Right ventricle myocardium inferior (tissue), 1 donor: ENCODE results near the gene CAMK1G. TPM values are rescaled to one million over a fixed set of nuclear protein-coding genes. Genes with fewer than 3 reads are reported as not detected.

Experiments used
- ATAC-seq: fragments of 200-7000 bp; cut with Tn5 transposase; one replicate; pipeline ENCODE4 v1.9.1; 2020; ENCODE audit warnings: mild to moderate bottlenecking, moderate library complexity
- DNase-seq: peaks from one replicate; pipeline ENCODE4 v3.0.0; 2021; ENCODE audit errors: missing footprints
- intact Hi-C: fragments of 100-400 bp; cut with DNase I; formaldehyde crosslinking; loops from one replicate; pipeline ENCODE4 v1.11.0; 2022
- long read RNA-seq: library from polyadenylated mRNA; unstranded; transcript quantifications from one replicate; pipeline ENCODE4 v2.0.0, GENCODE V29; 2021
- total RNA-seq: library from RNA; stranded (reverse); fragmentation: NEBNext Ultra II Directional; extraction: Animal tissue kit (Norgen Biotek cat#: 25700); gene quantifications from one replicate; pipeline ENCODE4 v1.2.1, GENCODE V29; 2021
- donor health status: DM: no; HTN: yes; CAD: no; lungs with severe emphysema.

CAMK1G gene
- not detected for total RNA-seq
- long read RNA-seq = 0 reads

DNA sequence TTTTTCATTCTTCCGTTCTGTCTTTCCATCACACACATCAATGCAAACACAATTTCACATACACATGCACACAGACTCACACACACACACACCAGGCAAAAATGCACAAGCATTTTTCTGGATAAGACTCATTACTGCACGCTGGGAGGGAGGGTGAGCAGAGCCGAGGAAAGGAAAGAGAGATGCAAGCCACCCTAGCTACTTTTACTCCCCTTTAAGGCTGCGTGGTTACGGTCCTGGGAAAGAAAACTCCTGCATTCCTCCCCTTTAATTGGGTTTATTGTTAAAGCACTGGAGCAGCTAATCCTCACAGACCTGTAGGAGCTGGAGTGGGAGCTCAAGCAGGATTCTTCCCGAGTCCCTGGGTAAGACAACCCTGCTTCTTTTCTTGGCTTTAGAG is at the start of gene CAMK1G:
TSS of gene CAMK1G (plus strand) at position 307 of the 400 bp plus-strand sequence. CDS start 11,270 bp downstream, outside the sequence.
- ATAC-seq = no peak
- intact Hi-C loops = no loop called here
- no peak for DNase-seq

GRCh38 chr1:209534496-209535250 is 48.8 kb upstream of the CAMK1G start:
- intact Hi-C loops = no loop called here
- DNase-seq (no peak), ATAC-seq (no peak)

GRCh38 chr1:209536843-209537242 is 46.7 kb upstream of the CAMK1G start:
- no peak for DNase-seq
- no peak for ATAC-seq
- intact Hi-C loops = no loop called here

GRCh38 chr1:209537336-209538114 is 46.0 kb upstream of the CAMK1G start:
- intact Hi-C loops = no loop called here
- DNase-seq (no peak), ATAC-seq (no peak)

DNA sequence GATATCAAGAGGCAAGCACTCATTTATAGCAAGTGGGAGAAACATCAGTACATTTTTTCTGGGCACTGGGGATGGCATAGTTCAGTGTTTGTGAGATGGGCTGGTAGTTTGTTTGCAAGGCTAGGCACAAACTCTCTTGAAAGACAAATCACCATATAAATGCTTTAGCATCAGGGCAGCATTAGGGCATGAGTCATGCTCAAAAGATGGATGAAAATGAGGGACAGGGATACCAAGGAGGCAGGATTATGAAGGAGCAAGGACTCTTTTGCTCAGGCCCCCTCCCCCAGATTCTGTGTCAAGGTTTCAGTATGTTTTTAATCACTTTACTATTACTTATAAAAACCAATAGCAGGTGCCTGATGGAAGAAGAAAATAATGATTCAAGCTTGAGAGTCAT is 43.9 kb upstream of the CAMK1G start:
- ATAC-seq (no peak), DNase-seq (no peak)
- intact Hi-C loops = no loop called here

- DNase-seq (no peak), ATAC-seq (no peak)
- intact Hi-C loops = no loop called here
These were observed 40.9 kb upstream of the CAMK1G start for GRCh38 chr1:209542585-209542984.

DNA sequence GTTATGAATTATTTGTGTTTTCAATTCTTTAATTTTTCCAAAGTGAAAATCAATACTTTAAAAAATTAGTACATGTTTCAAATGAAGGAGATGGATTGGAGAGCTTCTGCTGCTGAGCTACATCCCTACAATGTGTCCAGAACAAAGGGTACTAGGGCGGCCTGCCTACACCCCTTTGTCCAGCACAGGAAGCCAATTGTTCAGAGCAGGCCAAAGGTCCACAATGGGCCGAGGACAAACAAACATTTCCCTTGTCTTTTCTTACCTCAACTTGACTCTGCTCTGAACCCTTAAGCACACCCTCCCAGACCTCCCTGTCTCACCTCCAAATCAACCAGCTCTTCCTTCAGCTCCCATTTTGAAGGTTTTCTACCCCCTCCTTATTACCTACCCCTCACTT is 39.4 kb upstream of the CAMK1G start:
- DNase-seq (no peak), ATAC-seq (no peak)
- intact Hi-C loops = no loop called here

DNA sequence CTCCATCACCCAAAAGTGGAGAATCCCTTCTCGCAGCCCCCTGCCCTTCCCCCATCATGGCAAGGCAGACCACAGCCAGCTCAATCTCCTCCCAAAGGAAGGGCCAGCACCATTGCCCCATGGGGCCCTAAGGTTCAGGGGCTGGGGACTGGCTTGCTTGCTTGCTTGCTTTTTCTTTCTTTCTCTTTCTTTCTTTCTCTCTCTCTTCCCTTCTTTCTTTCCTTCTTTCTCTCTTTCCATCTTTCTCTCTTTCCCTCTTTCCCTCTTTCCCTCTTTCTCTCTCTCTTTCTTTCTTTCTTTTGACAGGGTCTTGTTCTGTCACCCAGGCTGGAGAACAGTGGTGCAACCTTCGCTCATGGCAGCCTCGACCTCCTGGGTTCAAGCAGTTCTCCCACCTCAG is 38.1 kb upstream of the CAMK1G start:
- intact Hi-C loops = no loop called here
- no peak for ATAC-seq
- DNase-seq = no peak

DNA sequence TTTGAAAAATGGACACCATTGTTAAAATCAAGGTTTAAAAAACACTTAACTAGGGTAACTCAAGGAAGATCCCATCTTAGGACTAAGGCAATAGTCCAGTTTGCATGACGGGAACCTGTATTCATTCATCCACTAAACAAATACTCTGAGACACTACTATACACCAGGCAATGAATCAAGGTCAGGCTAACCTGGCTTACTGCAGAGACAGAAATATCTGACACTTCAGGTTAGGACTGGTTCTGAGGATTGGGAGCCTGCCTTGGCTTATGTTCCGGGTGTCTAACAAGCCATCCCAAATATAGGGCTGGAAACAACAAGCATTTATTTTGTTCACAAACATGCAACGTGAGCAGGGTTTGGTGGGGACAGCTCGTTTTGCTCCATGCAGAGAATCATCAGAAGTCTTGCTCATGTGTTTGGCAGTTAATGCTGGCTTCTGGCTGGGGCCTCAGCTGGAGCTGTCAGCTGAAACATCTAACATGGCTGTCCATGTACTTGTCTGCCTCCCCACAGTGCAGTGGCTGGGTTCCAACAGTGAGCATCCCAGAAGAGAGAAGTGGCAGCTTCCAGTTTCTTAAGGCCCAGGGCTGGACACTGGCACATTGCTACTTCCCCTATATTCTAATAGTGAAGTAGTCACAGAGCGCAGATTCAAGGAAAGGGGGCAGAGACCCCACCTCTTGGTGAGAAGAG is 37.0 kb upstream of the CAMK1G start:
- ATAC-seq (no peak), DNase-seq (no peak)
- intact Hi-C loops = no loop called here

- ATAC-seq (no peak), DNase-seq (no peak)
- intact Hi-C loops = no loop called here
These were observed 35.9 kb upstream of the CAMK1G start for GRCh38 chr1:209547626-209548025.

DNA sequence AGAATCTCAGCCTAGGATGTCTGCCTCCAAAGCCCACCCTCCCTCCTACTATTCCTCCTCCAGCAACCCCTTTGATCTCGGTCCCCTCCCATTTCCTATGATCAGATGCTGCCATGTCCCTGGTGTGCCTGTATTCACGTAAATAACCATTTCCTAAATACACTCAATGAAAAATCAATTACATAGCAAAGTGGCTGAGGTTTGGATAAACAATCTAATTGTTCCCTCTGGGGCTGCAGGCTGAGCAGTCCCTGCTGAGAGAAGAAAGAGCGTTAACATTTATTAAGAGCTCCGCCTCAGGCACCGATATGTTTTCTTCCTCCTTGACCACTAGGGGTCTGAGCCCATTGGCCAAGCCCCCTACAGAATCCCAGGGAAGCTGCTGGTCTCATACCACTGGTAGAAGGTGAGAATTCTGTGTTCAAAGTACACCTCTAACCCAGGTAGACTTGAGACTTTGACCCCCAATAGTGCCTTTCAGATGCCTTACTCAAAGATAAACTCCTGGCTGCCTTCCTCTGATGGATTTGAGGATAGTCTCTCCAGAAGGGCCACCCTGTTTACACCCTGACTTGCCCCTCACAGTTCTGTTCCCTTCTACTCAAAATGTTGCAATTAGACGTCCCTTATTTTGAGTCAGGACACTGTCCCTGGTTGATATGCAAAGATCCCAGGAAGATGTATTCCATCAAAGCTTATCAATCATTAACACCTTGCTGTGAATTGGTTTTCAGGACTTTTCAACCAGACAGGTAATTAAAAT is 33.9 kb upstream of the CAMK1G start:
- ATAC-seq (no peak), DNase-seq (no peak)
- intact Hi-C loops = no loop called here

- DNase-seq = no peak
- no peak for ATAC-seq
- intact Hi-C loops = no loop called here
These were observed 33.0 kb upstream of the CAMK1G start for GRCh38 chr1:209550519-209550918.

DNA sequence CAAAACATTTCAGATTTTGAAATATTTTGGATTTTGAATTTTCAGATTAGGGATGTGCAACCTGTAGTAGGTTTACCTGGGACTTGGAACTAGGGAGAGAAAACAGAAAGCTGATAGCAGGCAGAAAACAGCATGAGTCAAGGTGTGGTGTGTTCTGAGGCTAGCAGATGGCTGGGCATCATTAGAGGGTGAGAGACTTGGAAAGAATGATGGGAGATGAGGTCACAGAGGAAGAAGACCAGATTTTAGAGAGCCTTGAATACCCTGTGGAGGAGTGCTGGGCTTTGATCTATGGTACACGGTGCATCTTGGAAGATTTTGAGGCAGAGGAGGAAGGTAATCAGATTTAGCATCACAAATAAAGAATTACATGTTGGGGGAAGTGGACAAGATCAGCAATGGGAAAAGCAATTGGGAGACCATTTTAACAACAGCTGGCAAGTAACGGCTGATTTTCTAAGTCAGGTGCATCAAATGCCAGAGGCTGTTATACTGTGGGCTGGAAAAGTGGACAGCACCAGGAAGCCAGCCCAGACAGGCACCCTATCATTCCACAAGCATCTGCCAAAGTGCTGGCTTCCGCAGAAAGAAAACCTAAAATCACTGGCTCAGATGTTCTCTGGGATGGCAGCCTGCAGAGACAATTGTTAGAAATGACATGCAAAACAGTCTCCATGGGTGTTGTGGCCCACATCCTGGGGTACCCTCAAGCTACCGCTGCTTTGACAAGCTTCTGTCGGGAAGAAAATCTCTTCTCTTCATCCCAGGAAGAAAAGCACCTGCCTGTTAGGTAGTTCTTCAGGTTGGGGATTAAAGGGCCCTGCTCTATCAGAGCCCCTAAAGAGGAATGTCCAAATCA is 30.9 kb upstream of the CAMK1G start:
- DNase-seq (no peak), ATAC-seq (no peak)
- intact Hi-C loops = no loop called here

- no peak for ATAC-seq
- DNase-seq = no peak
- intact Hi-C loops = no loop called here
These were observed 28.5 kb upstream of the CAMK1G start for GRCh38 chr1:209554761-209555611.

DNA sequence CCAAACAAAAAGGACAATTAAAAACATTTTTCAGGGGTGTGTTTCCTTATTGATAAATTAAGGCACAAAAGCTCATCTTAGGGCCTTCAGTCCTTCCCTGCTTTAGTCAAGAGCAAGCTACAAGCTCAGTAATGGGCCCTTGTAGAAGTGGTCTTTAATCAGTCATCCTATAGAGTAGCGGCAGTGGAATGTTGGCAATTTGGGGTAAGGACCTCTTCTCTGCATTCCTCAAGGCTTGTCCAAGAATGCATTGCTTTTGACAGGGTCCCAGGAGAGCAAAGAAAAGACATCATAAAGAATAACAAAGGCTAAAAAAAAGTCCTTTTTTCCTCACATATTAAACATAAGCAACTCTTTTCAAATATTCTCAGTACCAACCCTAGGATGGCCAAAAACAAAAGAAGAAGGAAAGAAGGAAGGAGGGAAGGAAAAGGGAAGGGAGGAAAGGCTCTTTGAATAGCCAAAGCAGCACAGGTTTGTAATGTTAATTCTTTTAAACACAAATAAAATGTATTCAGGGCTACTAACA is 27.3 kb upstream of the CAMK1G start:
- ATAC-seq (no peak), DNase-seq (no peak)
- intact Hi-C loops = no loop called here

DNA sequence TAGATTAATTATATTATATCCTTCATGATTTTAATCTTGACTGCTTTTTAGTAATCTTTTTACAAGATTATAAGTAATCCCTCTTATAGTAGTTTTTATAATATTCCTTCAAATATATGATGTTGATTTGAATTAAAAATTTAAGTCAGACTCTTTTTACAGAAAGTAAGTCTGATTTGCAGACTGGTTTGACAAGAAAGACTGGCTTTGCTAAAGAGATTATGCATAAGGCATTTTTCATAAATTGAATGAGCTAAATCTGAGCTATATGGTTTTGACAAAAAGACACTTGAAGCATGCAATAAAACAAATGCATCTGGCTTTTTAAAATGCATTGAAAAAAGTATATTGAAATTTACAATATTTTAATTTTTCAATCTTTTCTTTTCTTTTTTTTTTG is 26.3 kb upstream of the CAMK1G start:
- ATAC-seq (no peak), DNase-seq (no peak)
- intact Hi-C loops = no loop called here

GRCh38 chr1:209560529-209560928 is 23.0 kb upstream of the CAMK1G start:
- DNase-seq = no peak
- ATAC-seq = no peak
- intact Hi-C loops = loop anchor here (10.0 kb wide), 1 partner anchor 424 kb away; no protein-coding TSS in a partner anchor
